GM21737 (cell line): ENCODE data around the gene AIG1.

Experiments
- ATAC-seq: cut with Tn5 transposase; IDR thresholded peaks from one replicate; pipeline ENCODE4 v1.9.1; 2021; ENCODE audit warnings: mild to moderate bottlenecking, moderate library complexity; ENCODE audit not compliant: unreplicated experiment

AIG1 gene

GRCh38 chr6:143261899-143262436 is 201.3 kb downstream of the AIG1 start:
- no peak for ATAC-seq

- no peak for ATAC-seq
These were observed 202.2 kb downstream of the AIG1 start for GRCh38 chr6:143262859-143263258.

GRCh38 chr6:143264379-143264778 is 203.7 kb downstream of the AIG1 start:
- ATAC-seq, result no peak

GRCh38 chr6:143264986-143265764 is 204.5 kb downstream of the AIG1 start:
- no peak for ATAC-seq

GRCh38 chr6:143267760-143268159 is 207.1 kb downstream of the AIG1 start:
- no peak for ATAC-seq

GRCh38 chr6:143268439-143268838 is 207.8 kb downstream of the AIG1 start:
- ATAC-seq, result no peak

- ATAC-seq, result no peak
These were observed 209.3 kb downstream of the AIG1 start for GRCh38 chr6:143270026-143270425.

GRCh38 chr6:143271024-143271423 is 210.3 kb downstream of the AIG1 start:
- ATAC-seq, result no peak

- ATAC-seq, result peak; percentile 99
These were observed 215.7 kb downstream of the AIG1 start for GRCh38 chr6:143276436-143276835.

GRCh38 chr6:143279385-143279784 is 218.7 kb downstream of the AIG1 start:
- no peak for ATAC-seq

- no peak for ATAC-seq
These were observed 223.4 kb downstream of the AIG1 start for GRCh38 chr6:143283887-143284645.

GRCh38 chr6:143286251-143286795 is 225.6 kb downstream of the AIG1 start:
- no peak for ATAC-seq

GRCh38 chr6:143288923-143289322 is 228.2 kb downstream of the AIG1 start:
- ATAC-seq, result no peak

GRCh38 chr6:143290206-143290605 is 229.5 kb downstream of the AIG1 start:
- ATAC-seq, result no peak

GRCh38 chr6:143293523-143293922 is 232.8 kb downstream of the AIG1 start:
- no peak for ATAC-seq

- ATAC-seq, result no peak
These were observed 233.7 kb downstream of the AIG1 start for GRCh38 chr6:143294265-143294860.

GRCh38 chr6:143295932-143296331 is 235.2 kb downstream of the AIG1 start:
- no peak for ATAC-seq

- no peak for ATAC-seq
These were observed 237.4 kb downstream of the AIG1 start for GRCh38 chr6:143298071-143298470.

GRCh38 chr6:143299253-143300166 is 238.8 kb downstream of the AIG1 start:
- no peak for ATAC-seq

GRCh38 chr6:143301188-143301587 is 240.5 kb downstream of the AIG1 start:
- ATAC-seq, result no peak
